IMR-90 (cell line): ENCODE measurements around the gene FSD1. TPM values are rescaled to one million over a fixed set of nuclear protein-coding genes. Genes with fewer than 3 reads are reported as not detected.

ENCODE experiments used
- ATAC-seq: fragments of 200-7000 bp; cut with Tn5 transposase; 2 replicates; pipeline ENCODE4 v1.9.1; 2020; ENCODE audit warnings: low read depth, mild to moderate bottlenecking, moderate library complexity
- BruUV-seq: library from RNA; stranded (reverse); fragments of 400-500 nt; replicated peaks from 2 replicates; lab custom pipeline; 2021; lab: Mats Ljungman, UMichigan
- CTCF ChIA-PET: fragments of 300-600 bp; formaldehyde crosslinking; extraction: SDS; loops from one replicate; lab custom pipeline; 2021; ENCODE audit warnings: antibody characterized with exemption; lab: Yijun Ruan, JAX
- POLR2A ChIA-PET: fragments of 300-600 bp; sonication (Branson Sonifier 250); formaldehyde crosslinking; loops from one replicate; lab custom pipeline; 2022; ENCODE audit warnings: antibody characterized with exemption; ENCODE audit not compliant: unreplicated experiment; lab: Charles Lee
- DNase-seq: peaks from one replicate; pipeline ENCODE4 v3.0.0; 2013
- H2AFZ ChIP-seq: replicated peaks from 2 replicates; pipeline ENCODE3; 2013; ENCODE audit warnings: low read length, mild to moderate bottlenecking; ENCODE audit not compliant: poor library complexity
- H2AK5ac ChIP-seq: 2 replicates; pipeline ENCODE4 v1.6.1; 2013; ENCODE audit warnings: low read depth, low read length, inconsistent platforms
- H2AK9ac ChIP-seq: replicated peaks from 2 replicates; pipeline ENCODE3; 2013; ENCODE audit warnings: mild to moderate bottlenecking, low read depth, low read length, moderate library complexity; ENCODE audit not compliant: poor library complexity
- H2BK120ac ChIP-seq: 2 replicates; pipeline ENCODE4 v1.6.1; 2013; ENCODE audit warnings: low read depth, low read length, inconsistent platforms
- H2BK15ac ChIP-seq: 3 replicates; pipeline ENCODE4 v1.6.1; 2013; ENCODE audit warnings: low read depth, low read length, inconsistent platforms
- H2BK20ac ChIP-seq: 2 replicates; pipeline ENCODE4 v1.6.1; 2013; ENCODE audit warnings: low read depth, mild to moderate bottlenecking, inconsistent platforms, low read length, moderate library complexity
- H2BK5ac ChIP-seq: 2 replicates; pipeline ENCODE4 v1.6.1; 2013; ENCODE audit warnings: mild to moderate bottlenecking, low read depth, low read length, inconsistent platforms; ENCODE audit not compliant: poor library complexity, severe bottlenecking
- H3K14ac ChIP-seq: replicated peaks from 2 replicates; pipeline ENCODE4 v1.6.1; 2013; ENCODE audit warnings: low read depth, low read length, inconsistent platforms
- H3K18ac ChIP-seq: 2 replicates; pipeline ENCODE4 v1.6.1; 2013; ENCODE audit warnings: low read depth, low read length, control low read depth
- H3K23ac ChIP-seq: 2 replicates; pipeline ENCODE4 v1.6.1; 2013; ENCODE audit warnings: low read depth, low read length, inconsistent platforms
- H3K27ac ChIP-seq: 2 replicates; pipeline ENCODE4 v1.5.1; 2013; ENCODE audit warnings: mild to moderate bottlenecking, control low read depth, low read length; ENCODE audit not compliant: insufficient read depth
- H3K27me3 ChIP-seq: 2 replicates; pipeline ENCODE4 v1.6.1; 2013; ENCODE audit warnings: low read length; ENCODE audit not compliant: control insufficient read depth, insufficient read depth
- H3K36me3 ChIP-seq: 2 replicates; pipeline ENCODE4 v1.6.1; 2013; ENCODE audit warnings: low read length, mixed read lengths; ENCODE audit not compliant: control insufficient read depth, insufficient read depth
- H3K4ac ChIP-seq: 2 replicates; pipeline ENCODE4 v1.6.1; 2013; ENCODE audit warnings: low read depth, low read length, inconsistent platforms
- H3K4me1 ChIP-seq: 2 replicates; pipeline ENCODE4 v1.6.1; 2013; ENCODE audit warnings: low read length, mixed read lengths; ENCODE audit not compliant: control insufficient read depth, insufficient read depth
- H3K4me2 ChIP-seq: 2 replicates; pipeline ENCODE4 v1.6.1; 2013; ENCODE audit warnings: low read depth, mild to moderate bottlenecking, control low read depth, low read length, moderate library complexity
- H3K4me3 ChIP-seq: 2 replicates; pipeline ENCODE4 v1.5.1; 2013; ENCODE audit warnings: low read depth, mild to moderate bottlenecking, control low read depth, low read length, moderate library complexity; ENCODE audit not compliant: insufficient read depth
- H3K56ac ChIP-seq: 2 replicates; pipeline ENCODE4 v1.6.1; 2013; ENCODE audit warnings: low read length, inconsistent platforms; ENCODE audit not compliant: insufficient read depth; ENCODE audit errors: extremely low read depth
- H3K79me1 ChIP-seq, 2 experiments: 2 replicates each; pipeline ENCODE4 v1.6.1; 2013; ENCODE audit warnings: low read length in 2 of 2, inconsistent platforms in 1 of 2, low read depth in 1 of 2
- H3K9ac ChIP-seq: 2 replicates; pipeline ENCODE4 v1.6.1; 2013; ENCODE audit warnings: low read depth, low read length, control low read depth
- H3K9me1 ChIP-seq: 2 replicates; pipeline ENCODE4 v1.6.1; 2013; ENCODE audit warnings: low read length, inconsistent platforms; ENCODE audit not compliant: insufficient read depth
- H3K9me3 ChIP-seq: 2 replicates; pipeline ENCODE4 v1.6.1; 2013; ENCODE audit warnings: low read length; ENCODE audit not compliant: control insufficient read depth, insufficient read depth
- H4K20me1 ChIP-seq: 2 replicates; pipeline ENCODE4 v1.6.1; 2013; ENCODE audit warnings: low read length, inconsistent platforms; ENCODE audit not compliant: insufficient read depth
- H4K5ac ChIP-seq: 2 replicates; pipeline ENCODE4 v1.6.1; 2013; ENCODE audit warnings: mild to moderate bottlenecking, low read depth, low read length, control low read depth
- H4K8ac ChIP-seq, 2 experiments: 2 replicates each; pipeline ENCODE4 v1.6.1; 2013; ENCODE audit warnings: low read depth in 2 of 2, low read length in 2 of 2, control low read depth in 1 of 2, inconsistent platforms in 1 of 2
- H4K91ac ChIP-seq: 2 replicates; pipeline ENCODE4 v1.6.1; 2013; ENCODE audit warnings: low read depth, low read length, inconsistent platforms; ENCODE audit not compliant: insufficient read depth
- CEBPB ChIP-seq: IDR thresholded peaks from 2 replicates; pipeline ENCODE4 v1.6.1; 2012; ENCODE audit warnings: low read depth, low read length, improper control_type of control experiment
- CHD1 ChIP-seq: IDR thresholded peaks from 2 replicates; pipeline ENCODE4 v1.6.1; 2012; ENCODE audit warnings: low read depth, low read length, improper control_type of control experiment
- CTCF ChIP-seq: conservative IDR thresholded peaks from 2 replicates; pipeline ENCODE4 v1.5.1; 2012; ENCODE audit warnings: mild to moderate bottlenecking, low read depth, low read length, improper control_type of control experiment
- ELK1 ChIP-seq: fragments of 150-350 bp; IDR thresholded peaks from 2 replicates; pipeline ENCODE4 v1.6.1; 2016; ENCODE audit warnings: low read depth, mild to moderate bottlenecking, low read length, moderate library complexity, borderline replicate concordance
- FOS ChIP-seq: fragments of 150-350 bp; IDR thresholded peaks from 2 replicates; pipeline ENCODE4 v1.6.1; 2016; ENCODE audit warnings: low read depth, low read length
- MAFK ChIP-seq: IDR thresholded peaks from 2 replicates; pipeline ENCODE4 v1.6.1; 2012; ENCODE audit warnings: low read depth, low read length, improper control_type of control experiment
- MAZ ChIP-seq: IDR thresholded peaks from 2 replicates; pipeline ENCODE4 v1.6.1; 2012; ENCODE audit warnings: low read depth, mild to moderate bottlenecking, low read length, improper control_type of control experiment, moderate library complexity, borderline replicate concordance
- MXI1 ChIP-seq: IDR thresholded peaks from 2 replicates; pipeline ENCODE4 v1.6.1; 2012; ENCODE audit warnings: low read depth, mild to moderate bottlenecking, low read length, moderate library complexity, borderline replicate concordance
- NFE2L2 ChIP-seq: fragments of 150-350 bp; IDR thresholded peaks from 2 replicates; pipeline ENCODE4 v1.6.1; 2016; ENCODE audit warnings: low read depth, mild to moderate bottlenecking, low read length
- POLR2A ChIP-seq: IDR thresholded peaks from 2 replicates; pipeline ENCODE4 v1.6.1; 2012; ENCODE audit warnings: mild to moderate bottlenecking, low read depth, low read length
- RAD21 ChIP-seq: IDR thresholded peaks from 2 replicates; pipeline ENCODE4 v1.6.1; 2012; ENCODE audit warnings: low read length, improper control_type of control experiment
- RCOR1 ChIP-seq: IDR thresholded peaks from 2 replicates; pipeline ENCODE4 v1.6.1; 2012; ENCODE audit warnings: mild to moderate bottlenecking, low read length, improper control_type of control experiment; ENCODE audit not compliant: insufficient replicate concordance
- RFX5 ChIP-seq: IDR thresholded peaks from 2 replicates; pipeline ENCODE4 v1.8.0; 2012; ENCODE audit warnings: low read depth, mild to moderate bottlenecking, low read length, moderate library complexity
- SMC3 ChIP-seq: fragments of 150-350 bp; IDR thresholded peaks from 2 replicates; pipeline ENCODE4 v1.6.1; 2016; ENCODE audit warnings: low read depth, mild to moderate bottlenecking, antibody characterized with exemption, low read length, moderate library complexity
- WGBS, 2 experiments: methylation state at CpG; one replicate each; pipeline versions ENCODE4 v1.1.5 to v1.1.7; 2013; ENCODE audit warnings: missing lambda C conversion rate in 2 of 2; ENCODE audit not compliant: insufficient read length in 1 of 2; ENCODE audit errors: extremely low coverage in 2 of 2; 5-methylcytosine and 5-hydroxymethylcytosine counted together
- dilution Hi-C: fragments of 300-500 bp; cut with HindIII; formaldehyde crosslinking; loops from one replicate; pipeline ENCODE4 v1.14.3; 2018; ENCODE audit warnings: low sequenced_read_pairs; ENCODE audit not compliant: unreplicated experiment
- in situ Hi-C: fragments of 300-500 bp; cut with MboI; formaldehyde crosslinking; loops from 3 replicates; pipeline ENCODE4 v1.14.3; 2019; ENCODE audit warnings: low sequenced_read_pairs, inconsistent platforms, mixed read lengths
- intact Hi-C: fragments of 100-400 bp; cut with micrococcal nuclease; formaldehyde crosslinking; loops from 2 replicates; pipeline ENCODE4 v1.10.0; 2022
- polyA plus RNA-seq, 3 experiments: library from polyadenylated mRNA; depleted of rRNA; stranded (reverse); fragments of >200 nt; gene quantifications; 2 replicates each; pipeline ENCODE4 v1.2.3, GENCODE V29; 2012; ENCODE audit warnings: low replicate concordance in 1 of 3
- total RNA-seq: library from RNA; depleted of rRNA; stranded (reverse); fragments of >200 nt; gene quantifications from 2 replicates; pipeline ENCODE4 v1.2.3, GENCODE V29; 2012
- TF ChIP-seq, protein P1 (sequence below): fragments of 150-350 bp; IDR thresholded peaks from 2 replicates; pipeline ENCODE4 v1.6.1; 2017; ENCODE audit warnings: mild to moderate bottlenecking, antibody characterized with exemption, low read length, low read depth

FSD1 gene
- total and polyA plus RNA-seq, 2 of the 4 experiments (the other 2 are of a cell fraction) = 17.4 to 24.4 TPM

- Histone ChIP-seq H3K36me3 (peaks cover 46% of the 10 kb centered on the region), H2BK120ac (no peak overlapping the region), H3K27me3 (no peaks in the 10 kb centered on the region), H4K8ac (no peak overlapping the region), H3K18ac (no peak overlapping the region), H4K91ac (no peak overlapping the region), H4K5ac (no peak overlapping the region), H3K9me3 (no peaks in the 10 kb centered on the region), H2AFZ (no peak overlapping the region), H2AK9ac (no peak overlapping the region), H3K79me1 (peaks cover 12 to 76% of the 10 kb centered on the region in 2 experiments), H3K9ac (no peak overlapping the region), H3K56ac (no peak overlapping the region), H3K4me1 (peaks cover 17% of the 10 kb centered on the region), H3K14ac (no peak overlapping the region), H3K4me3 (no peak overlapping the region), H2AK5ac (0 out of 2 replicates have a peak overlapping the region, but pooled peaks have one; percentile 20), H2BK15ac (no peak overlapping the region), H2BK20ac (no peak overlapping the region), H3K4me2 (no peak overlapping the region), H3K23ac (no peak overlapping the region), H3K27ac (no peak overlapping the region), H2BK5ac (no peak overlapping the region), H3K4ac (no peak overlapping the region), H4K20me1 (peaks cover 35% of the 10 kb centered on the region), H3K9me1 (peaks cover 17% of the 10 kb centered on the region)
- ChIA-PET CTCF (no interaction called here), POLR2A (no interaction called here)
- TF ChIP-seq, protein P1, sequence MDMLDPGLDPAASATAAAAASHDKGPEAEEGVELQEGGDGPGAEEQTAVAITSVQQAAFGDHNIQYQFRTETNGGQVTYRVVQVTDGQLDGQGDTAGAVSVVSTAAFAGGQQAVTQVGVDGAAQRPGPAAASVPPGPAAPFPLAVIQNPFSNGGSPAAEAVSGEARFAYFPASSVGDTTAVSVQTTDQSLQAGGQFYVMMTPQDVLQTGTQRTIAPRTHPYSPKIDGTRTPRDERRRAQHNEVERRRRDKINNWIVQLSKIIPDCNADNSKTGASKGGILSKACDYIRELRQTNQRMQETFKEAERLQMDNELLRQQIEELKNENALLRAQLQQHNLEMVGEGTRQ = no peak
- TF ChIP-seq CTCF = no peak
- TF ChIP-seq SMC3 = no peak
- TF ChIP-seq RAD21 = no peak
- TF ChIP-seq CHD1 = no peak
- no peak for TF ChIP-seq MXI1
- no peak for TF ChIP-seq MAFK
- TF ChIP-seq RCOR1 = no peak
- TF ChIP-seq MAZ = no peak
- TF ChIP-seq POLR2A = no peak
- no peak for TF ChIP-seq NFE2L2
- no peak for TF ChIP-seq CEBPB
- no peak for TF ChIP-seq ELK1
- no peak for TF ChIP-seq FOS
- no peak for TF ChIP-seq RFX5
- DNase-seq = no peak
- intact Hi-C loops (no loop called here), in situ Hi-C loops (no loop called here), dilution Hi-C loops (no loop called here)
- ATAC-seq = no peak
- BruUV-seq = no TSS peak
- WGBS, 2 experiments = 100% methylated on average over 2 of the region's 10 CpGs; no CpG with 5 or more reads in 1 of the 2 experiments
Observed at GRCh38 chr19:4367336-4367723, 62.9 kb downstream of the FSD1 start.
